HepG2 (cell line): ENCODE measurements around the gene NUDT19. TPM values are rescaled to one million over a fixed set of nuclear protein-coding genes. Genes with fewer than 3 reads are reported as not detected.

Experiments used
- ATAC-seq: fragments of 200-7000 bp; cut with Tn5 transposase; 3 replicates; pipeline ENCODE4 v1.9.1; 2020; ENCODE audit warnings: mild to moderate bottlenecking, moderate library complexity
- BruUV-seq: library from RNA; stranded (reverse); fragments of 400-500 nt; replicated peaks from 2 replicates; lab custom pipeline; 2021; lab: Mats Ljungman, UMichigan
- CTCF ChIA-PET: fragments of 300-600 bp; formaldehyde crosslinking; extraction: SDS; loops from one replicate; lab custom pipeline; 2021; ENCODE audit warnings: low total read pairs, inconsistent platforms, low intra/inter-chr PET ratio; lab: Yijun Ruan, JAX
- POLR2A ChIA-PET: fragments of 350-600 bp; sonication (Branson Sonifier 250); formaldehyde crosslinking; loops from one replicate; lab custom pipeline; 2020; ENCODE audit warnings: antibody characterized with exemption, inconsistent platforms; lab: Yijun Ruan, JAX
- DNase-seq: peaks from one replicate; pipeline ENCODE4 v3.0.0-alpha.2; 2015; ENCODE audit warnings: low spot score
- FAIRE-seq: peaks from 3 replicates; lab custom pipeline; 2011; peaks lifted over from hg19 to GRCh38; lab: Jason Lieb, UNC
- H2AFZ ChIP-seq: one replicate; pipeline ENCODE4 v1.6.1; 2011; ENCODE audit warnings: low read length, inconsistent platforms
- H3K27ac ChIP-seq: fragments of 300-600 bp; 3 replicates; pipeline ENCODE4 v1.8.0; 2011; ENCODE audit warnings: mixed run types, mild to moderate bottlenecking, mixed read lengths, low read length, inconsistent platforms; ENCODE audit not compliant: insufficient read depth; ENCODE audit errors: extremely low read length
- H3K27me3 ChIP-seq, 2 experiments: fragments of 200-600 bp in 1 of 2; 2 replicates in 1 of 2; 3 replicates in 1 of 2; pipeline versions ENCODE4 v1.6.0 to v1.8.0; 2011; ENCODE audit warnings: low read length in 2 of 2, mild to moderate bottlenecking in 2 of 2, moderate library complexity in 2 of 2, inconsistent platforms in 1 of 2; ENCODE audit not compliant: insufficient read depth in 2 of 2, control insufficient read depth in 1 of 2
- H3K36me3 ChIP-seq, 2 experiments: fragments of 200-600 bp in 1 of 2; replicated peaks in 1 of 2; 2 replicates in 1 of 2; 3 replicates in 1 of 2; pipeline versions ENCODE4 v1.5.1 to v1.8.0; 2011; ENCODE audit warnings: low read length in 2 of 2, inconsistent platforms in 1 of 2; ENCODE audit not compliant: insufficient read depth in 2 of 2, control insufficient read depth in 1 of 2
- H3K4me1 ChIP-seq: 2 replicates; pipeline ENCODE4 v1.5.1; 2012; ENCODE audit warnings: low read length, inconsistent platforms; ENCODE audit not compliant: insufficient read depth
- H3K4me2 ChIP-seq: 2 replicates; pipeline ENCODE4 v1.6.0; 2011; ENCODE audit warnings: low read depth, low read length, inconsistent platforms
- H3K4me3 ChIP-seq, 3 experiments: fragments of 200-600 bp in 1 of 3; sonication (generic), shearing (Covaris generic) in 1 of 3; replicated peaks in 1 of 3; 2 replicates each; pipeline ENCODE4 v1.5.1; 2011 to 2016; ENCODE audit warnings: low read length in 3 of 3, inconsistent platforms in 2 of 3, low read depth in 2 of 3, mild to moderate bottlenecking in 2 of 3, control low read depth in 1 of 3, mixed read lengths in 1 of 3; ENCODE audit not compliant: insufficient read depth in 1 of 3
- H3K79me2 ChIP-seq: one replicate; pipeline ENCODE4 v1.6.1; 2011; ENCODE audit warnings: low read length, inconsistent platforms; ENCODE audit not compliant: insufficient read depth
- H3K9ac ChIP-seq: 2 replicates; pipeline ENCODE4 v1.6.0; 2011; ENCODE audit warnings: mild to moderate bottlenecking, low read depth, low read length, inconsistent platforms; ENCODE audit not compliant: insufficient read depth
- H3K9me3 ChIP-seq: 2 replicates; pipeline ENCODE4 v1.5.1; 2012; ENCODE audit warnings: mild to moderate bottlenecking, low read length
- H4K20me1 ChIP-seq: 2 replicates; pipeline ENCODE4 v1.6.0; 2011; ENCODE audit warnings: inconsistent platforms, mild to moderate bottlenecking, low read length, moderate library complexity; ENCODE audit not compliant: insufficient read depth
- HNRNPLL ChIP-seq: fragments of 200-400 bp; formaldehyde crosslinking; IDR thresholded peaks from 2 replicates; pipeline ENCODE4 v1.6.1; 2017; ENCODE audit warnings: mild to moderate bottlenecking, low read depth, low read length; ENCODE audit not compliant: poor library complexity, severe bottlenecking
- PCBP2 ChIP-seq: fragments of 200-400 bp; formaldehyde crosslinking; optimal IDR thresholded peaks from 2 replicates; pipeline ENCODE3; 2018; ENCODE audit warnings: low read length, low read depth; ENCODE audit not compliant: poor library complexity, severe bottlenecking
- SALL1 ChIP-seq: sonication (generic); formaldehyde crosslinking; IDR thresholded peaks from 2 replicates; pipeline ENCODE4 v1.8.0; 2022; ENCODE audit warnings: mild to moderate bottlenecking, missing genetic modification reagents
- ZBTB42 ChIP-seq: sonication (generic); formaldehyde crosslinking; IDR thresholded peaks from 2 replicates; pipeline ENCODE4 v1.5.0; 2020; ENCODE audit warnings: mild to moderate bottlenecking, missing genetic modification reagents
- ZFP36L1 ChIP-seq: sonication (generic); formaldehyde crosslinking; IDR thresholded peaks from 2 replicates; pipeline ENCODE4 v1.8.0; 2022; ENCODE audit warnings: mild to moderate bottlenecking, missing genetic modification reagents, moderate library complexity
- ZFX ChIP-seq: sonication (generic); formaldehyde crosslinking; IDR thresholded peaks from 2 replicates; pipeline ENCODE4 v1.4.0; 2020; ENCODE audit warnings: mild to moderate bottlenecking, low read depth, missing genetic modification reagents, moderate library complexity
- ZNF446 ChIP-seq: sonication (generic); formaldehyde crosslinking; IDR thresholded peaks from 2 replicates; pipeline ENCODE4 v1.5.0; 2020; ENCODE audit warnings: mild to moderate bottlenecking, missing genetic modification reagents
- WGBS: methylation state at CpG from one replicate; pipeline ENCODE4 v1.1.6; 2017; ENCODE audit warnings: low lambda C conversion rate; 5-methylcytosine and 5-hydroxymethylcytosine counted together
- in situ Hi-C: cut with HindIII; loops from 2 replicates; pipeline ENCODE4 v1.10.0; 2017; ENCODE audit warnings: low pct_unique_long_range_greater_than_20kb; ENCODE audit not compliant: extremely low pct_ligation_motif_present
- intact Hi-C: fragments of 100-400 bp; cut with micrococcal nuclease; formaldehyde crosslinking; loops from one replicate; pipeline ENCODE4 v1.10.0; 2022; ENCODE audit not compliant: unreplicated experiment
- polyA plus RNA-seq, 8 experiments: library from polyadenylated mRNA; depleted of rRNA in 3 of 8; stranded (reverse) in 7 of 8; unstranded in 1 of 8; fragments of >200 nt; fragmentation: Illumina TruSeq in 4 of 8; extraction: Trizol in 4 of 8; gene quantifications; 2 replicates each; pipeline versions ENCODE4 v1.2.1 to v1.2.3, GENCODE V29; 2011 to 2016; ENCODE audit warnings: low read depth in 4 of 8, missing spikeins in 1 of 8, mixed read lengths in 1 of 8; ENCODE audit not compliant: insufficient read depth in 1 of 8
- total RNA-seq, 5 experiments: library from RNA; depleted of rRNA; stranded (reverse); fragments of >200 nt; fragmentation: Illumina TruSeq; extraction: Trizol; gene quantifications; 2 replicates each; pipeline ENCODE4 v1.2.3, GENCODE V29; 2016; ENCODE audit warnings: low read depth in 1 of 5
- TF ChIP-seq, protein P1 (sequence below): sonication (generic); formaldehyde crosslinking; IDR thresholded peaks from 2 replicates; pipeline ENCODE4 v1.5.0; 2020; ENCODE audit warnings: mild to moderate bottlenecking, missing genetic modification reagents, borderline replicate concordance
- TF ChIP-seq, protein P2 (sequence below), 2 experiments: sonication (generic) in 1 of 2; formaldehyde crosslinking in 1 of 2; IDR thresholded peaks; 2 replicates each; pipeline versions ENCODE4 v1.4.0 to v1.6.1; 2018 to 2020; ENCODE audit warnings: missing genetic modification reagents in 2 of 2, borderline replicate concordance in 1 of 2, low read depth in 1 of 2, mild to moderate bottlenecking in 1 of 2, missing biosample characterization in 1 of 2
- TF ChIP-seq, protein P3 (sequence below), 2 experiments: sonication (generic) in 1 of 2; formaldehyde crosslinking in 1 of 2; IDR thresholded peaks; 2 replicates each; pipeline versions ENCODE4 v1.4.0 to v1.6.1; 2016 to 2020; ENCODE audit warnings: borderline replicate concordance in 1 of 2, low read depth in 1 of 2, mild to moderate bottlenecking in 1 of 2, missing genetic modification reagents in 1 of 2

The NUDT19 gene
- total and polyA plus RNA-seq, 2 of the 13 experiments (the other 11 are each of a cell fraction or from before 2014, with no cell fraction given): 3.1 to 3.6 TPM

- no peak for FAIRE-seq
- Histone ChIP-seq H3K4me3 (peak overlapping the region; percentile 54 to 75 (median 59); a peak in 5 of 6 replicates), H3K9me3 (no peaks in the 10 kb centered on the region), H3K27me3 (no peaks in the 10 kb centered on the region), H2AFZ (no peak overlapping the region), H3K27ac (peak overlapping the region; percentile 24), H3K9ac (peak overlapping the region; percentile 79), H3K79me2 (peaks cover 11% of the 10 kb centered on the region), H3K36me3 (no peaks in the 10 kb centered on the region), H3K4me2 (peak overlapping the region; percentile 91), H3K4me1 (peaks cover 65% of the 10 kb centered on the region), H4K20me1 (no peaks in the 10 kb centered on the region)
- intact Hi-C loops: loop anchor here (5.0 kb wide), 1 partner anchor 285 kb away; no protein-coding TSS in a partner anchor
- TSS peak; percentile 48 for BruUV-seq
- ChIA-PET CTCF (no interaction called here), POLR2A (interaction anchor here (1.0 to 1.9 kb wide), 5 partner anchors 8 to 22 kb away, joined by 3 to 21 read pairs (median 7); partner anchors contain the start of genes ANKRD27 and RGS9BP)
- 100% methylated on average over 8 of the region's 93 CpGs for WGBS
- ATAC-seq: peak; percentile 62
- in situ Hi-C loops: loop anchor here (10.0 to 25.0 kb wide), 2 partner anchors 283 to 445 kb away; partner anchors contain the start of genes CEP89, FAAP24 and WDR88
- DNase-seq: no peak
- TF ChIP-seq ZNF446 (CRISPR knock-in tag) (peak; percentile 19; the same call in 1 of the 2 replicates), ZFP36L1 (CRISPR knock-in tag) (no peak), PCBP2 (no peak), ZFX (CRISPR knock-in tag) (peak; percentile 92), HNRNPLL (peak; percentile 34), ZBTB42 (CRISPR knock-in tag) (peak; percentile 60; the same call in 1 of the 2 replicates), SALL1 (CRISPR knock-in tag) (peak; percentile 32; the same call in 1 of the 2 replicates)
- TF ChIP-seq, protein P1, sequence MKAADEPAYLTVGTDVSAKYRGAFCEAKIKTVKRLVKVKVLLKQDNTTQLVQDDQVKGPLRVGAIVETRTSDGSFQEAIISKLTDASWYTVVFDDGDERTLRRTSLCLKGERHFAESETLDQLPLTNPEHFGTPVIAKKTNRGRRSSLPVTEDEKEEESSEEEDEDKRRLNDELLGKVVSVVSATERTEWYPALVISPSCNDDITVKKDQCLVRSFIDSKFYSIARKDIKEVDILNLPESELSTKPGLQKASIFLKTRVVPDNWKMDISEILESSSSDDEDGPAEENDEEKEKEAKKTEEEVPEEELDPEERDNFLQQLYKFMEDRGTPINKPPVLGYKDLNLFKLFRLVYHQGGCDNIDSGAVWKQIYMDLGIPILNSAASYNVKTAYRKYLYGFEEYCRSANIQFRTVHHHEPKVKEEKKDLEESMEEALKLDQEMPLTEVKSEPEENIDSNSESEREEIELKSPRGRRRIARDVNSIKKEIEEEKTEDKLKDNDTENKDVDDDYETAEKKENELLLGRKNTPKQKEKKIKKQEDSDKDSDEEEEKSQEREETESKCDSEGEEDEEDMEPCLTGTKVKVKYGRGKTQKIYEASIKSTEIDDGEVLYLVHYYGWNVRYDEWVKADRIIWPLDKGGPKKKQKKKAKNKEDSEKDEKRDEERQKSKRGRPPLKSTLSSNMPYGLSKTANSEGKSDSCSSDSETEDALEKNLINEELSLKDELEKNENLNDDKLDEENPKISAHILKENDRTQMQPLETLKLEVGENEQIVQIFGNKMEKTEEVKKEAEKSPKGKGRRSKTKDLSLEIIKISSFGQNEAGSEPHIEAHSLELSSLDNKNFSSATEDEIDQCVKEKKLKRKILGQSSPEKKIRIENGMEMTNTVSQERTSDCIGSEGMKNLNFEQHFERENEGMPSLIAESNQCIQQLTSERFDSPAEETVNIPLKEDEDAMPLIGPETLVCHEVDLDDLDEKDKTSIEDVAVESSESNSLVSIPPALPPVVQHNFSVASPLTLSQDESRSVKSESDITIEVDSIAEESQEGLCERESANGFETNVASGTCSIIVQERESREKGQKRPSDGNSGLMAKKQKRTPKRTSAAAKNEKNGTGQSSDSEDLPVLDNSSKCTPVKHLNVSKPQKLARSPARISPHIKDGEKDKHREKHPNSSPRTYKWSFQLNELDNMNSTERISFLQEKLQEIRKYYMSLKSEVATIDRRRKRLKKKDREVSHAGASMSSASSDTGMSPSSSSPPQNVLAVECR (CRISPR knock-in tag): peak; percentile 46
- TF ChIP-seq, protein P2, sequence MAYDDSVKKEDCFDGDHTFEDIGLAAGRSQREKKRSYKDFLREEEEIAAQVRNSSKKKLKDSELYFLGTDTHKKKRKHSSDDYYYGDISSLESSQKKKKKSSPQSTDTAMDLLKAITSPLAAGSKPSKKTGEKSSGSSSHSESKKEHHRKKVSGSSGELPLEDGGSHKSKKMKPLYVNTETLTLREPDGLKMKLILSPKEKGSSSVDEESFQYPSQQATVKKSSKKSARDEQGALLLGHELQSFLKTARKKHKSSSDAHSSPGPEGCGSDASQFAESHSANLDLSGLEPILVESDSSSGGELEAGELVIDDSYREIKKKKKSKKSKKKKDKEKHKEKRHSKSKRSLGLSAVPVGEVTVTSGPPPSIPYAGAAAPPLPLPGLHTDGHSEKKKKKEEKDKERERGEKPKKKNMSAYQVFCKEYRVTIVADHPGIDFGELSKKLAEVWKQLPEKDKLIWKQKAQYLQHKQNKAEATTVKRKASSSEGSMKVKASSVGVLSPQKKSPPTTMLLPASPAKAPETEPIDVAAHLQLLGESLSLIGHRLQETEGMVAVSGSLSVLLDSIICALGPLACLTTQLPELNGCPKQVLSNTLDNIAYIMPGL (CRISPR knock-in tag; IDR thresholded peaks at IDR 0.05; ENCODE audit: borderline replicate concordance in 1 of 2, low read depth in 1 of 2): peak in 1 of 2 experiments; percentile 40; a peak in 1 of 4 replicates
- TF ChIP-seq, protein P3, sequence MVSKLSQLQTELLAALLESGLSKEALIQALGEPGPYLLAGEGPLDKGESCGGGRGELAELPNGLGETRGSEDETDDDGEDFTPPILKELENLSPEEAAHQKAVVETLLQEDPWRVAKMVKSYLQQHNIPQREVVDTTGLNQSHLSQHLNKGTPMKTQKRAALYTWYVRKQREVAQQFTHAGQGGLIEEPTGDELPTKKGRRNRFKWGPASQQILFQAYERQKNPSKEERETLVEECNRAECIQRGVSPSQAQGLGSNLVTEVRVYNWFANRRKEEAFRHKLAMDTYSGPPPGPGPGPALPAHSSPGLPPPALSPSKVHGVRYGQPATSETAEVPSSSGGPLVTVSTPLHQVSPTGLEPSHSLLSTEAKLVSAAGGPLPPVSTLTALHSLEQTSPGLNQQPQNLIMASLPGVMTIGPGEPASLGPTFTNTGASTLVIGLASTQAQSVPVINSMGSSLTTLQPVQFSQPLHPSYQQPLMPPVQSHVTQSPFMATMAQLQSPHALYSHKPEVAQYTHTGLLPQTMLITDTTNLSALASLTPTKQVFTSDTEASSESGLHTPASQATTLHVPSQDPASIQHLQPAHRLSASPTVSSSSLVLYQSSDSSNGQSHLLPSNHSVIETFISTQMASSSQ (IDR thresholded peaks at IDR 0.05; ENCODE audit: low read depth): no peak
- TF ChIP-seq, protein P3 (CRISPR knock-in tag; IDR thresholded peaks at IDR 0.05; ENCODE audit: borderline replicate concordance): 0 out of 2 replicates have a peak, but pooled peaks have one; percentile 32
Observed at GRCh38 chr19:32691952-32692726, 518 bp downstream of the NUDT19 start.
